Panc1 (cell line): ENCODE measurements around the gene APLF. TPM values are rescaled to one million over a fixed set of nuclear protein-coding genes. Genes with fewer than 3 reads are reported as not detected.

ENCODE experiments used
- ATAC-seq: fragments of 200-7000 bp; cut with Tn5 transposase; 2 replicates; pipeline ENCODE4 v1.9.1; 2020; ENCODE audit warnings: mild to moderate bottlenecking, moderate library complexity
- BruUV-seq: library from RNA; stranded (reverse); fragments of 400-500 nt; replicated peaks from 2 replicates; lab custom pipeline; 2021; lab: Mats Ljungman, UMichigan
- CTCF ChIA-PET: fragments of 300-600 bp; sonication (Branson Sonifier 250); formaldehyde crosslinking; loops from one replicate; lab custom pipeline; 2022; ENCODE audit warnings: antibody characterized with exemption; lab: Charles Lee
- POLR2A ChIA-PET: fragments of 300-600 bp; sonication (Branson Sonifier 250); formaldehyde crosslinking; loops from one replicate; lab custom pipeline; 2022; ENCODE audit warnings: antibody characterized with exemption; lab: Charles Lee
- DNase-seq: peaks from one replicate; pipeline ENCODE4 v3.0.0-alpha.2; 2010; ENCODE audit warnings: low read depth, low spot score
- H3K27ac ChIP-seq: 2 replicates; pipeline ENCODE4 v1.5.1; 2011; ENCODE audit warnings: mild to moderate bottlenecking, low read length, inconsistent platforms
- H3K27me3 ChIP-seq: fragments of 200-500 bp; sonication (Bioruptor generic); 2 replicates; pipeline ENCODE4 v1.6.0; 2014; ENCODE audit warnings: low read length, inconsistent platforms; ENCODE audit not compliant: control insufficient read depth, insufficient read depth
- H3K36me3 ChIP-seq: fragments of 200-500 bp; sonication (Bioruptor generic); 2 replicates; pipeline ENCODE4 v1.5.1; 2014; ENCODE audit warnings: inconsistent platforms, mild to moderate bottlenecking, low read length, moderate library complexity; ENCODE audit not compliant: control insufficient read depth, insufficient read depth
- H3K4me1 ChIP-seq: 2 replicates; pipeline ENCODE4 v1.5.1; 2011; ENCODE audit warnings: inconsistent platforms, mild to moderate bottlenecking, low read length, moderate library complexity; ENCODE audit not compliant: control insufficient read depth, insufficient read depth
- H3K4me3 ChIP-seq, 2 experiments: 2 replicates each; pipeline ENCODE4 v1.5.1; 2011 to 2012; ENCODE audit warnings: low read depth in 2 of 2, low read length in 2 of 2, mild to moderate bottlenecking in 2 of 2, inconsistent platforms in 1 of 2, moderate library complexity in 1 of 2
- H3K9me3 ChIP-seq: fragments of 200-500 bp; sonication (Bioruptor generic); 2 replicates; pipeline ENCODE4 v1.5.1; 2014; ENCODE audit warnings: low read depth, mild to moderate bottlenecking, inconsistent platforms, low read length, moderate library complexity; ENCODE audit not compliant: control insufficient read depth, insufficient read depth
- CTCF ChIP-seq: fragments of 450-650 bp; IDR thresholded peaks from 2 replicates; pipeline ENCODE4 v1.5.1; 2017; ENCODE audit warnings: mild to moderate bottlenecking
- POLR2AphosphoS5 ChIP-seq: IDR thresholded peaks from 2 replicates; pipeline ENCODE4 v1.6.1; 2012; ENCODE audit warnings: mild to moderate bottlenecking, low read depth, low read length, moderate library complexity
- REST ChIP-seq, 2 experiments: IDR thresholded peaks; 2 replicates each; pipeline ENCODE4 v1.6.1; 2011 to 2012; ENCODE audit warnings: low read depth in 2 of 2, control low read depth in 1 of 2, low read length in 1 of 2, mild to moderate bottlenecking in 1 of 2, moderate library complexity in 1 of 2; ENCODE audit not compliant: insufficient read depth in 1 of 2
- SIN3A ChIP-seq: IDR thresholded peaks from 2 replicates; pipeline ENCODE4 v1.6.1; 2012; ENCODE audit warnings: low read depth, mild to moderate bottlenecking, low read length, moderate library complexity, borderline replicate concordance; ENCODE audit not compliant: insufficient read depth
- TCF7L2 ChIP-seq: IDR thresholded peaks from 2 replicates; pipeline ENCODE4 v1.6.1; 2011; ENCODE audit warnings: mild to moderate bottlenecking, low read depth, low read length, inconsistent platforms
- in situ Hi-C: cut with HindIII; loops from 2 replicates; pipeline ENCODE4 v1.10.0; 2016; ENCODE audit warnings: low sequenced_read_pairs, low pct_unique_long_range_greater_than_20kb
- intact Hi-C: fragments of 100-400 bp; cut with micrococcal nuclease; formaldehyde crosslinking; loops from one replicate; pipeline ENCODE4 v1.10.0; 2022; ENCODE audit not compliant: unreplicated experiment
- total RNA-seq: library from RNA; stranded (reverse); gene quantifications from one replicate; pipeline ENCODE4 v1.2.1, GENCODE V29; 2021; ENCODE audit not compliant: unreplicated experiment

Gene APLF
- total RNA-seq, 1 experiment from 2014 or later: 2.6 TPM

- Histone ChIP-seq H3K9me3 (no peaks in the 10 kb centered on the region), H3K27ac (no peak overlapping the region), H3K27me3 (no peaks in the 10 kb centered on the region; the same call in 1 of the 2 replicates), H3K4me1 (no peaks in the 10 kb centered on the region), H3K36me3 (no peaks in the 10 kb centered on the region), H3K4me3 (no peak overlapping the region)
- in situ Hi-C loops (no loop called here), intact Hi-C loops (no loop called here)
- DNase-seq (no peak), ATAC-seq (no peak)
- ChIA-PET CTCF (no interaction called here), POLR2A (no interaction called here)
- BruUV-seq: no TSS peak
- no peak for TF ChIP-seq TCF7L2
Measured at GRCh38 chr2:68589963-68590362, 122.6 kb downstream of the APLF start.

GRCh38 chr2:68590702-68591101 is 123.3 kb downstream of the APLF start:
- CTCF ChIA-PET: no interaction called here
- Histone ChIP-seq H3K4me1 (no peaks in the 10 kb centered on the region), H3K4me3 (no peak overlapping the region), H3K36me3 (no peaks in the 10 kb centered on the region), H3K9me3 (no peaks in the 10 kb centered on the region), H3K27me3 (no peaks in the 10 kb centered on the region; the same call in 1 of the 2 replicates), H3K27ac (no peak overlapping the region)
- no TSS peak for BruUV-seq
- POLR2A ChIA-PET: no interaction called here
- in situ Hi-C loops: no loop called here
- ATAC-seq (no peak), DNase-seq (no peak)
- TF ChIP-seq TCF7L2: no peak
- TF ChIP-seq REST (IDR thresholded peaks at IDR 0.05; ENCODE audit: insufficient read depth in 1 of 2, low read depth in 2 of 2, low read length in 1 of 2): no peak
- TF ChIP-seq CTCF: no peak
- TF ChIP-seq SIN3A: no peak
- intact Hi-C loops: no loop called here

- POLR2A ChIA-PET: no interaction called here
- no TSS peak for BruUV-seq
- Histone ChIP-seq H3K27ac (no peak overlapping the region), H3K4me3 (no peak overlapping the region), H3K9me3 (no peaks in the 10 kb centered on the region), H3K4me1 (no peaks in the 10 kb centered on the region), H3K27me3 (no peaks in the 10 kb centered on the region; the same call in 1 of the 2 replicates), H3K36me3 (no peaks in the 10 kb centered on the region)
- no peak for ATAC-seq
- DNase-seq: no peak
- intact Hi-C loops (no loop called here), in situ Hi-C loops (no loop called here)
- TF ChIP-seq SIN3A (no peak), REST (IDR thresholded peaks at IDR 0.05; ENCODE audit: insufficient read depth in 1 of 2, low read depth in 2 of 2, low read length in 1 of 2) (no peak), CTCF (no peak), POLR2AphosphoS5 (no peak), TCF7L2 (no peak)
- CTCF ChIA-PET: no interaction called here
Measured at GRCh38 chr2:68591225-68591624, 123.8 kb downstream of the APLF start.
